ENCODE results near the gene RIBC1.
A peak's percentile ranks its signal among the peaks of the same experiment; 100 is the strongest.

Gene RIBC1

DNA sequence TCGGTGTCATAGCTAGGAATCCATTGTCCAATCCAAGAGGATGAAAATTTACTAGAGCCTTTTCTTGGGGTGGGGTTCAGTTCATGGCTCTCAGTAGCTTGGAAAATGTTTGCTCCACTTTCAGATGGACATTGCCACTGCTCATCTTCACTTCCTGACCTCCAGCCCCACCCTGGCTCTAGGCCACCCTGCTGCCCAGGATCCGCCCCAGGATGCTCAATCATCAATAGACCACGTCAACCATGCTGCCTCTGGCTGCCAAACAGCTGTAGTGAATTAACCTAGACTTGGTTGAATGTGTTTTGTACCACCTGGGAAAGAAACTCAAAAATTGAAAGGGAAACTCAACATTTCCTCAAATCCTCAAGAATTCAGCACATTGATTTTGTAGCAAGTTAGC, 48.7 kb downstream of the RIBC1 start:
- H3K36me3 ChIP-seq (ENCODE audit: control insufficient read depth in 1 of 2, insufficient read depth in 2 of 2, low read depth in 1 of 2, low read length in 2 of 2): no peaks in the 10 kb centered on the region
- WGBS: 70% methylated on average over 1 of the region's 3 CpGs
- H2AFZ ChIP-seq (ENCODE audit: low read depth, low read length): no peak overlapping the region
- H3K4me2 ChIP-seq (ENCODE audit: low read length, poor library complexity, severe bottlenecking): no peak overlapping the region
- H2AK5ac ChIP-seq (ENCODE audit: low read length, severe bottlenecking): no peak overlapping the region
- no peak overlapping the region for H2BK120ac ChIP-seq (ENCODE audit: low read depth, low read length)
- H4K91ac ChIP-seq (ENCODE audit: low read length): no peak overlapping the region
- no peak overlapping the region for H3K14ac ChIP-seq (ENCODE audit: low read length in 2 of 2)
- no peak overlapping the region for H2BK5ac ChIP-seq (ENCODE audit: low read depth, low read length, poor library complexity, severe bottlenecking)
- no peaks in the 10 kb centered on the region for H3K4me1 ChIP-seq (ENCODE audit: control insufficient read depth, insufficient read depth, low read depth, low read length)
- H3K79me1 ChIP-seq (replicated peaks; ENCODE audit: low read length, poor library complexity, severe bottlenecking): no peaks in the 10 kb centered on the region
- H4K8ac ChIP-seq (ENCODE audit: low read length): no peak overlapping the region
- H3K9ac ChIP-seq (ENCODE audit: low read length): no peak overlapping the region
- H3K4ac ChIP-seq (ENCODE audit: low read depth in 1 of 2, low read length in 2 of 2): no peak overlapping the region
- H3K18ac ChIP-seq (ENCODE audit: low read depth in 1 of 2, low read length in 2 of 2): no peak overlapping the region
- no peak for DNase-seq
- no peak overlapping the region for H3K4me3 ChIP-seq (ENCODE audit: insufficient read depth in 1 of 2, low read depth in 1 of 2, low read length in 2 of 2)
- H2BK12ac ChIP-seq (ENCODE audit: low read length in 2 of 2): no peak overlapping the region
- peaks cover 15 to 50% of the 10 kb centered on the region in 2 experiments for H3K27me3 ChIP-seq (ENCODE audit: control insufficient read depth in 1 of 2, insufficient read depth in 1 of 2, low read length in 2 of 2)
- H3K27ac ChIP-seq (ENCODE audit: low read length, poor library complexity, severe bottlenecking): no peak overlapping the region
- H2BK15ac ChIP-seq (ENCODE audit: low read depth, poor library complexity, severe bottlenecking): no peak overlapping the region
- no peaks in the 10 kb centered on the region for H3K9me3 ChIP-seq (ENCODE audit: control insufficient read depth, low read length)
- H3K23ac ChIP-seq (ENCODE audit: low read length in 2 of 2): no peak overlapping the region

GRCh38 chrX:53474707-53475106, 52.0 kb downstream of the RIBC1 start:
- Histone ChIP-seq H2BK12ac (ENCODE audit: low read length in 2 of 2) (no peak overlapping the region), H3K27ac (ENCODE audit: low read length, poor library complexity, severe bottlenecking) (no peak overlapping the region), H4K8ac (ENCODE audit: low read length) (no peak overlapping the region), H3K4me1 (ENCODE audit: control insufficient read depth, insufficient read depth, low read depth, low read length) (no peaks in the 10 kb centered on the region), H3K79me1 (replicated peaks; ENCODE audit: low read length, poor library complexity, severe bottlenecking) (no peaks in the 10 kb centered on the region), H2BK120ac (ENCODE audit: low read depth, low read length) (no peak overlapping the region), H4K91ac (ENCODE audit: low read length) (no peak overlapping the region), H2AFZ (ENCODE audit: low read depth, low read length) (no peak overlapping the region), H2BK15ac (ENCODE audit: low read depth, poor library complexity, severe bottlenecking) (no peak overlapping the region), H3K18ac (ENCODE audit: low read depth in 1 of 2, low read length in 2 of 2) (no peak overlapping the region), H3K4me2 (ENCODE audit: low read length, poor library complexity, severe bottlenecking) (no peak overlapping the region), H3K9ac (ENCODE audit: low read length) (no peak overlapping the region), H2BK5ac (ENCODE audit: low read depth, low read length, poor library complexity, severe bottlenecking) (no peak overlapping the region), H3K9me3 (ENCODE audit: control insufficient read depth, low read length) (no peaks in the 10 kb centered on the region), H3K14ac (ENCODE audit: low read length in 2 of 2) (no peak overlapping the region), H3K4ac (ENCODE audit: low read depth in 1 of 2, low read length in 2 of 2) (no peak overlapping the region), H3K4me3 (ENCODE audit: insufficient read depth in 1 of 2, low read depth in 1 of 2, low read length in 2 of 2) (no peak overlapping the region), H3K27me3 (ENCODE audit: control insufficient read depth in 1 of 2, insufficient read depth in 1 of 2, low read length in 2 of 2) (peaks cover 15 to 52% of the 10 kb centered on the region in 2 experiments), H2AK5ac (ENCODE audit: low read length, severe bottlenecking) (no peak overlapping the region), H3K36me3 (ENCODE audit: control insufficient read depth in 1 of 2, insufficient read depth in 2 of 2, low read depth in 1 of 2, low read length in 2 of 2) (no peaks in the 10 kb centered on the region), H3K23ac (ENCODE audit: low read length in 2 of 2) (no peak overlapping the region)
- DNase-seq: no peak
- 95% methylated on average over 2 of the region's 2 CpGs for WGBS

DNA sequence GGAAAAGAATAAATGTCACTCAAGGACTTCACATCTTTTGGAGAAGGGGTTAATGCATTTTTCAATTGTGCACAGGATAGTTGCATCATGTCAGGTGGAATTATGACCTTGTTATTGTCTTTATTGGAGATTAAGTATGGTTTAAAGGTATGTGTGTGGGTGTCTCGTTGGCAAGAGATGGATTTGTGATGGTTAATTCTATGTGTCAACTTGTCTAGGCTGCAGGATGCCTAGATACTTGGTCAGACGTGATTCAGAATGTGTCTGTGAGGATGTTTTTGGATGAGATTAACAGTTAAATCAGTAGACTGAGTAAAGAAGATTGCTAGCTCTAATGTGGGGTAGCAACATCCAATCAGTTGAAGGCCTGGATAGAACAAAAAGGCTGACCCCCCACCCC, 53.7 kb downstream of the RIBC1 start:
- 45% methylated on average over 2 of the region's 2 CpGs for WGBS
- Histone ChIP-seq H3K4me2 (ENCODE audit: low read length, poor library complexity, severe bottlenecking) (no peak overlapping the region), H2BK120ac (ENCODE audit: low read depth, low read length) (no peak overlapping the region), H3K27me3 (ENCODE audit: control insufficient read depth in 1 of 2, insufficient read depth in 1 of 2, low read length in 2 of 2) (peaks cover 15 to 57% of the 10 kb centered on the region in 2 experiments), H3K27ac (ENCODE audit: low read length, poor library complexity, severe bottlenecking) (no peak overlapping the region), H3K18ac (ENCODE audit: low read depth in 1 of 2, low read length in 2 of 2) (no peak overlapping the region), H3K4ac (ENCODE audit: low read depth in 1 of 2, low read length in 2 of 2) (no peak overlapping the region), H3K9ac (ENCODE audit: low read length) (no peak overlapping the region), H3K4me3 (ENCODE audit: insufficient read depth in 1 of 2, low read depth in 1 of 2, low read length in 2 of 2) (no peak overlapping the region), H3K79me1 (replicated peaks; ENCODE audit: low read length, poor library complexity, severe bottlenecking) (no peaks in the 10 kb centered on the region), H2AK5ac (ENCODE audit: low read length, severe bottlenecking) (no peak overlapping the region), H4K91ac (ENCODE audit: low read length) (no peak overlapping the region), H2BK15ac (ENCODE audit: low read depth, poor library complexity, severe bottlenecking) (no peak overlapping the region), H3K23ac (ENCODE audit: low read length in 2 of 2) (no peak overlapping the region), H2AFZ (ENCODE audit: low read depth, low read length) (no peak overlapping the region), H3K9me3 (ENCODE audit: control insufficient read depth, low read length) (no peaks in the 10 kb centered on the region), H3K14ac (ENCODE audit: low read length in 2 of 2) (no peak overlapping the region), H2BK5ac (ENCODE audit: low read depth, low read length, poor library complexity, severe bottlenecking) (no peak overlapping the region), H2BK12ac (ENCODE audit: low read length in 2 of 2) (no peak overlapping the region), H3K36me3 (ENCODE audit: control insufficient read depth in 1 of 2, insufficient read depth in 2 of 2, low read depth in 1 of 2, low read length in 2 of 2) (no peaks in the 10 kb centered on the region), H3K4me1 (ENCODE audit: control insufficient read depth, insufficient read depth, low read depth, low read length) (no peaks in the 10 kb centered on the region), H4K8ac (ENCODE audit: low read length) (no peak overlapping the region)
- DNase-seq: no peak

- Histone ChIP-seq H3K4me1 (ENCODE audit: control insufficient read depth, insufficient read depth, low read depth, low read length) (no peaks in the 10 kb centered on the region), H4K91ac (ENCODE audit: low read length) (no peak overlapping the region), H2BK120ac (ENCODE audit: low read depth, low read length) (no peak overlapping the region), H3K4me3 (ENCODE audit: insufficient read depth in 1 of 2, low read depth in 1 of 2, low read length in 2 of 2) (no peak overlapping the region), H2AFZ (ENCODE audit: low read depth, low read length) (no peak overlapping the region), H3K9me3 (ENCODE audit: control insufficient read depth, low read length) (no peaks in the 10 kb centered on the region), H2BK12ac (ENCODE audit: low read length in 2 of 2) (no peak overlapping the region), H2BK5ac (ENCODE audit: low read depth, low read length, poor library complexity, severe bottlenecking) (no peak overlapping the region), H2BK15ac (ENCODE audit: low read depth, poor library complexity, severe bottlenecking) (no peak overlapping the region), H4K8ac (ENCODE audit: low read length) (no peak overlapping the region), H3K9ac (ENCODE audit: low read length) (no peak overlapping the region), H3K18ac (ENCODE audit: low read depth in 1 of 2, low read length in 2 of 2) (no peak overlapping the region), H3K36me3 (ENCODE audit: control insufficient read depth in 1 of 2, insufficient read depth in 2 of 2, low read depth in 1 of 2, low read length in 2 of 2) (no peaks in the 10 kb centered on the region), H3K4me2 (ENCODE audit: low read length, poor library complexity, severe bottlenecking) (no peak overlapping the region), H3K14ac (ENCODE audit: low read length in 2 of 2) (no peak overlapping the region), H3K79me1 (replicated peaks; ENCODE audit: low read length, poor library complexity, severe bottlenecking) (no peaks in the 10 kb centered on the region), H3K27me3 (ENCODE audit: control insufficient read depth in 1 of 2, insufficient read depth in 1 of 2, low read length in 2 of 2) (peaks cover 0 to 46% of the 10 kb centered on the region in 2 experiments), H2AK5ac (ENCODE audit: low read length, severe bottlenecking) (no peak overlapping the region), H3K23ac (ENCODE audit: low read length in 2 of 2) (no peak overlapping the region), H3K4ac (ENCODE audit: low read depth in 1 of 2, low read length in 2 of 2) (no peak overlapping the region), H3K27ac (ENCODE audit: low read length, poor library complexity, severe bottlenecking) (no peak overlapping the region)
- peak; percentile 12 for DNase-seq
- whole genome bisulfite sequencing: 95% methylated on average over 4 of the region's 5 CpGs
These were observed 56.6 kb downstream of the RIBC1 start for GRCh38 chrX:53479301-53479700.
